Body of pancreas (tissue), 4 donors: ENCODE measurements around the gene STRBP.

ENCODE experiments used
- POLR2A ChIP-seq, 3 donors: fragments of 450-650 bp; IDR thresholded peaks; one replicate each; pipeline ENCODE4 v1.6.1; 2016; ENCODE audit warnings: antibody characterized with exemption in 3 of 3, mild to moderate bottlenecking in 2 of 3
- TF ChIP-seq, protein P1 (sequence below), 7 experiments: fragments of 450-650 bp in 4 of 7; fragments of 200-600 bp in 3 of 7; sonication (generic) in 3 of 7; IDR thresholded peaks; one replicate each; pipeline ENCODE4 v1.5.1; 2016 to 2019; ENCODE audit warnings: antibody characterized with exemption in 7 of 7

DNA sequence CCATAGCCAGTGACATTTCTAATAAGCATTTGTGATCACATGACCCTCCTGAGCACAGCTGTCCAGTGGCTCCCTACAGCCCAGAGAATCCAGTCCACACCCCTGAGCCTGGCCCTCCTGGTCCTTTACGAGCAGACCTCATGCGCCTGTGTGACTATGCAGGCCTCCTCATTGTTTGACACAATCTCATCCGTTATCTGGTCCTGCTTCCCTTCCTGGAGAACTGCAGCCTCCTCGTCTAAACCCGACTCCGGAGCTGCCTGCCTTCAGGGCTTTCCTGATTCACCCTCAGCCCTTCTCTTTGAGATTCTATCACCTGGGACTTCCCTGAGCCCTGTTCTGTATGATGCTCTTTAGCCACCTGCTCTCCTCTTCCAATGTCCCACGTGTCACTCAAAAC, 155.2 kb downstream of the STRBP start:
- TF ChIP-seq, protein P1, sequence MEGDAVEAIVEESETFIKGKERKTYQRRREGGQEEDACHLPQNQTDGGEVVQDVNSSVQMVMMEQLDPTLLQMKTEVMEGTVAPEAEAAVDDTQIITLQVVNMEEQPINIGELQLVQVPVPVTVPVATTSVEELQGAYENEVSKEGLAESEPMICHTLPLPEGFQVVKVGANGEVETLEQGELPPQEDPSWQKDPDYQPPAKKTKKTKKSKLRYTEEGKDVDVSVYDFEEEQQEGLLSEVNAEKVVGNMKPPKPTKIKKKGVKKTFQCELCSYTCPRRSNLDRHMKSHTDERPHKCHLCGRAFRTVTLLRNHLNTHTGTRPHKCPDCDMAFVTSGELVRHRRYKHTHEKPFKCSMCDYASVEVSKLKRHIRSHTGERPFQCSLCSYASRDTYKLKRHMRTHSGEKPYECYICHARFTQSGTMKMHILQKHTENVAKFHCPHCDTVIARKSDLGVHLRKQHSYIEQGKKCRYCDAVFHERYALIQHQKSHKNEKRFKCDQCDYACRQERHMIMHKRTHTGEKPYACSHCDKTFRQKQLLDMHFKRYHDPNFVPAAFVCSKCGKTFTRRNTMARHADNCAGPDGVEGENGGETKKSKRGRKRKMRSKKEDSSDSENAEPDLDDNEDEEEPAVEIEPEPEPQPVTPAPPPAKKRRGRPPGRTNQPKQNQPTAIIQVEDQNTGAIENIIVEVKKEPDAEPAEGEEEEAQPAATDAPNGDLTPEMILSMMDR (IDR thresholded peaks at IDR 0.05): no peak
- TF ChIP-seq POLR2A (IDR thresholded peaks at IDR 0.05): no peak
